Measurements from ENCODE around the gene MBLAC1. TPM values are rescaled to one million over a fixed set of nuclear protein-coding genes. Genes with fewer than 3 reads are reported as not detected.

Gene MBLAC1
- total RNA-seq, 4 donors from 2014 or later = 4.8 to 8.1 (median 6.6) TPM

DNA sequence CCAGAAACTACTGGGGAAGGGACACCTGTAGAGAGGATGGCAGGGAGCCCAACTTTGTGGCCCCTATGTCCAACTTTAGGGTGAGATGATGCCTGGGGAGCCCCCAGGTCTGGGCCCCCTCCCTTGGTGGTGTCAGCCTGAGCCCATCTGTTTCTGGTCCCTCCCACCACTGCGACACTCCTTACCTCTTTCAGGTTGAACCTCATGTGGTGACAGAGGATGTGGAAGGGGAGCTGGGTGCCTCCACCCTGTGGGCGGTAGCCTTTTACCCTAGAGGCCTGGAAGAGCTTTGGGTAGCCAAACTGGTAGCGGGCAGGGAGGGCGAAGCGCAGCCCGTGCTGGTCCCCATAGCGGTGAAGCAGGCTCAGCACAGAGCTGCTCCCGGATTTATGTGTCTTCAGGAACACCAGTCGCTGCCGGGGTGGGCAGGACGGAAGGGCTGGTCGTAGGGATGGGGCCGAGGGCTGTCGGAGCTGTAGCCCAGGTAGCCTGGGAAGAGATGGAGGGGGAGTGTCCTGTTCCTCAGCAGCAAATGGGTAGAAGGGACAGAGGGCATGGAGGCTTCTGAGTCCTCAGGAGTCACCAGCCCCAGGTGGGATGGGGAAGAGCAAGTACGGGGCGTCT lies 39.7 kb downstream of the MBLAC1 start:
- Histone ChIP-seq H3K4me1 (peaks cover 0 to 33% (median 0%) of the 10 kb centered on the region in 3 donors), H3K36me3 (no peaks in the 10 kb centered on the region), H3K27ac (no peak overlapping the region), H3K27me3 (peaks cover 38% of the 10 kb centered on the region), H3K4me3 (no peak overlapping the region), H3K9me3 (no peaks in the 10 kb centered on the region)
- TF ChIP-seq CTCF (IDR thresholded peaks at IDR 0.05) (no peak), POLR2A (IDR thresholded peaks at IDR 0.05) (no peak), POLR2AphosphoS5 (IDR thresholded peaks at IDR 0.05) (no peak), EP300 (IDR thresholded peaks at IDR 0.05) (no peak)
- WGBS, 2 donors (ENCODE audit: low coverage in 1 of 2) = 85 to 100% methylated on average over 1 to 4 of the region's 16 CpGs
- ATAC-seq = no peak

DNA sequence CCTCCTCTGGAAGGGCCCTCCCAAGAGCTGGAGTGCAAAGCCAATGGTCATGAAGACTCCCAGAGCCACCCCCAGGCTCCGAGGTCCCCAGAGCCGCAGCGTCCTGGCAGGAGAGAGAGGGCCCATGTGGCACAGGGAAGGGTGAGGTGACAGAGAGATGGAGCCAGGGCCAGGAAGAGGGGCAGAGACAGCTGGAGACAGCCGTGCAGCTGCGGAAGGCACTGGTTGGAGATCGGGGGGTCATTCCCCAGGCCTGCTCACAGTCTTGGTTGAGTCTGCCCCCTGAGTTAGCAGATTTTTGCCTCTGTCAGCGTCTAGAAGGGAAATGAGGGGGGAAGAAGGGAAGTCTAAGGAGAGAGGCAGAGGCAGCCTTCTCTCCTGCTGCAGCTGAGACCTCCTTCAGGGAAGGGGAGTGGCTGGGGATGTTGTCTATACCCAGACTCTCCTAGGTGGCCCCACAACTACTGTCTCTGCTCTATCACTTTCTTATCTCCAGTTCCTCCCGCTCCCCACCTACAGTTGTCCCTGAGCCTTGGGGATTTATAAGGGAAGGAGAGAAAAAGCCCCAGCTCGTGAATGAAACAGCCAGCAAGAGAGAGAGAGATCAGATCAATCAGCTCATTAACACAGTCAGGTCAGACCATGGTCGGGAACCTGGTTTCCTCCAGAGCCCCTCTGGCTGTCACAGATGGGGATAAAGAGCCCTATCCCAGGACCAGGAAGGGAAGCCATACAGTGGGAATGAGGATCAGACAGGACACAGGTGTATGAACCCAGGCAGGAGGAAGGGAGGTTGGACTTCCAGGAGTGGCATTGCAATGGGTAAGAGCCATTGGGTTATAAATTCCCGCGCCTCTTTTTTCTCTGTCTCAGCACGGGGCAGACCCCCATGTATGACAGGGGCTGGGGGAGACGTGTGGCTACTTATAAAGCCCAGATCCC lies 40.5 kb downstream of the MBLAC1 start:
- ATAC-seq = no peak
- peak overlapping the region in 2 of 4 donors; percentile 73 to 83 for H3K27ac ChIP-seq
- peaks cover 46% of the 10 kb centered on the region for H3K27me3 ChIP-seq
- TF ChIP-seq EP300 (IDR thresholded peaks at IDR 0.05) = no peak
- no peak for TF ChIP-seq POLR2A (IDR thresholded peaks at IDR 0.05)
- no peak for TF ChIP-seq CTCF (IDR thresholded peaks at IDR 0.05)
- no peak for TF ChIP-seq POLR2AphosphoS5 (IDR thresholded peaks at IDR 0.05)
- WGBS, 2 donors (ENCODE audit: low coverage in 1 of 2) = 63 to 68% methylated on average over 3 to 9 of the region's 14 CpGs
- H3K4me1 ChIP-seq = peaks cover 0 to 41% (median 3%) of the 10 kb centered on the region in 3 donors
- H3K4me3 ChIP-seq = peak overlapping the region in 1 of 2 donors; percentile 53
- no peaks in the 10 kb centered on the region for H3K36me3 ChIP-seq
- no peaks in the 10 kb centered on the region for H3K9me3 ChIP-seq

DNA sequence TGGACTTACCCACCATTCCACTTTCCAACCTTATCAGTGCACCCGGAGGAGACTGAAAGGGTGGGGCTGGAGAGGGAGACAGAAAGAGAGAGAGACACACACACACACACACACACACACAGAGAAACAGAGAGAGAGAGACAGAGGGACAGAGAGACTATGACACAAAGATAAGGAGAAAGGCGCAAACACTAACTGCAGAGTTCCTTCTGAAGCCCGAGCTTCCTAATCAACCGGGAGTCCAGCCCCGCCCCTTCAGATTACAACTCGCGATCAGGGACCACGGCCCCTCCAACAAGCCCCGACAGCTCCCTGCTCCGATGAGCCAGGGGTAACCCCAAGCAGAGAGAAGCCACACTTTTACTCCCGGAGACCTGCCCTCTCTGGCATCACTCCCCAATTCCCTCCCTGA lies 41.2 kb downstream of the MBLAC1 start:
- peaks cover 0 to 41% (median 3%) of the 10 kb centered on the region in 3 donors for H3K4me1 ChIP-seq
- TF ChIP-seq CTCF (IDR thresholded peaks at IDR 0.05) = no peak
- no peak for TF ChIP-seq POLR2A (IDR thresholded peaks at IDR 0.05)
- no peak for TF ChIP-seq EP300 (IDR thresholded peaks at IDR 0.05)
- TF ChIP-seq POLR2AphosphoS5 (IDR thresholded peaks at IDR 0.05) = no peak
- H3K27me3 ChIP-seq = peaks cover 50% of the 10 kb centered on the region
- 5 to 22% methylated on average over 1 to 8 of the region's 11 CpGs for WGBS, 2 donors (ENCODE audit: low coverage in 1 of 2)
- H3K4me3 ChIP-seq = peak overlapping the region; percentile 22 to 53
- peak; percentile 15 for ATAC-seq
- no peaks in the 10 kb centered on the region for H3K36me3 ChIP-seq
- no peaks in the 10 kb centered on the region for H3K9me3 ChIP-seq
- peak overlapping the region in 3 of 4 donors; percentile 63 to 83 (median 73) for H3K27ac ChIP-seq

GRCh38 chr7:100169147-100169850 lies 42.5 kb downstream of the MBLAC1 start:
- Histone ChIP-seq H3K9me3 (no peaks in the 10 kb centered on the region), H3K27ac (peak overlapping the region in 3 of 4 donors; percentile 63 to 83 (median 73)), H3K4me3 (peak overlapping the region in 1 of 2 donors; percentile 53), H3K4me1 (peaks cover 0 to 41% (median 3%) of the 10 kb centered on the region in 3 donors), H3K36me3 (no peaks in the 10 kb centered on the region), H3K27me3 (peaks cover 60% of the 10 kb centered on the region)
- no peak for ATAC-seq
- TF ChIP-seq EP300 (IDR thresholded peaks at IDR 0.05) (no peak), POLR2A (IDR thresholded peaks at IDR 0.05) (no peak), POLR2AphosphoS5 (IDR thresholded peaks at IDR 0.05) (no peak), CTCF (IDR thresholded peaks at IDR 0.05) (no peak)
- 78 to 79% methylated on average over 9 to 10 of the region's 11 CpGs for WGBS, 2 donors (ENCODE audit: low coverage in 1 of 2)
